Stimulated activated CD8-positive, alpha-beta memory T cell treated with anti-CD3 and anti-CD28 coated beads, Interleukin-7, amount 100 ng/mL, for 1 hour (primary cell): ENCODE results near the gene NPHP1.
"Not testable (repeated sequence)": the region's sequence is repeated elsewhere in the genome, so short reads cannot be mapped to it uniquely, and the experiment has no call there.

Experiments
- DNase-seq, 2 donors: peaks; one replicate each; pipeline ENCODE4 v3.0.0-alpha.2; 2020; ENCODE audit warnings: low read depth in 2 of 2

Gene NPHP1

GRCh38 chr2:110130757-110131156 is 74.1 kb downstream of the NPHP1 start:
- no peak for DNase-seq

DNA sequence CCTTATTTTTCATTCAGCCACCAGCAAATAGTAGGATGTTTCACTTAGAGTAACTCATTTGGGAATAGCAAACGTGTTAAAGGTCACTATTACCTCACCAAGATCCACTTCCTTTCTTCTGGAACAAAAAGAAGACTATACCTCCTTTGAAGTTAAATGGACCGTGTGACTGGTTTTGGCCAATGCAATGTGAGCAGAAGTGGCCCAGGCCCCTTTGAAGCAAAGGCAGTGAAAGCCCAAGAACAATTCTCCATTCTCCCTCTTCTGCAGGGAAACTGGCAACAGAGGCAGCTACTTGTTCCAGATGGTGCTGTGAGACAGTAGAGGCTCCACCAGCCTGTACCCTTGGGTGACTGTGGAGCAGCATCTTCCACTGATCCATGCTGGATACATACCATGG is 77.9 kb downstream of the NPHP1 start:
- no peak for DNase-seq

- no peak for DNase-seq
Measured at GRCh38 chr2:110126086-110126773, 78.6 kb downstream of the NPHP1 start.

GRCh38 chr2:110124939-110125691 is 79.7 kb downstream of the NPHP1 start:
- no peak for DNase-seq

- no peak for DNase-seq
Measured at GRCh38 chr2:110124038-110124825, 80.6 kb downstream of the NPHP1 start.

- no peak for DNase-seq
Measured at GRCh38 chr2:110121592-110121991, 83.2 kb downstream of the NPHP1 start.

- DNase-seq: no peak
Measured at GRCh38 chr2:110121052-110121334, 83.8 kb downstream of the NPHP1 start.

GRCh38 chr2:110120171-110121051 is 84.4 kb downstream of the NPHP1 start:
- DNase-seq: no peak

GRCh38 chr2:110116033-110116710 is 88.6 kb downstream of the NPHP1 start:
- DNase-seq: no peak

DNA sequence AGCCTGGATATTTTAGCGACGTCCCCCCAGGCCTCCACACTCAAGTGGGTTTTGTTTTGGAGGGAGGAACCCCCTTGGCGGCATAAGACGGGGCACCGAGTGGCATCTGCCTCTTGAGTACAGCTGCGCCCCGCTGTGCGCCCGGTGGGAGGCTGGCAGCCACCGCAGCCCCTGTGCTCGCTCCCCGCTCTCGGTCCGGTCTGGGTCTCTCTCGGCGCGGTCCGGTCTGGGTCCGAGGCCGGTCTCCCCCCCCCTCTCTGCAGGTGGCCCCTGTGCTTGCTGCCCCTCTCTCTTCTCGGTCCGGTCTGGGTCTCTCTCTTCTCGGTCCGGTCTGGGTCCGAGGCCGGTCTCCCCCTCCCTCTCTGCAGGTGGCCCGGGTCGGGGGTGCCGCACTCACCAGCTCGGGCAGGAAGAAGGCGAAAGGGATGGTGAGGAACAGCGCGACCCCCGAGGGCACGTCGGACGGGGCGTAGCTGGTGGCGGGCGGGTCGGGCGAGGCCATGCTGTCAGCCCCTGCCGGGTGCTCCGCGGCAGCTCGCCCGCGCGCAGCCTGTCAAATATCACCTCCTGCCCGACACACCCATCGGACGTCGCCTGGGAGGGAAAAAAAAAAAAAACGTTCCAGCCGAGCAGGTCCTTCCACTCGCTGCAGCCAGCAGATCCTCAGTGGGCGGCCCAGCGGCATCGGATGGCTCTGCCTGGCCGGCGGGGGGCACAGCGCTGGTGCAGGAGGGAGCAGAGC is 89.4 kb downstream of the NPHP1 start, which contains the start of gene MALL:
TSS of gene MALL (minus strand) at position 532 of the 742 bp plus-strand sequence. CDS start at position 502, 30 bp downstream.
- DNase-seq: no peak

DNA sequence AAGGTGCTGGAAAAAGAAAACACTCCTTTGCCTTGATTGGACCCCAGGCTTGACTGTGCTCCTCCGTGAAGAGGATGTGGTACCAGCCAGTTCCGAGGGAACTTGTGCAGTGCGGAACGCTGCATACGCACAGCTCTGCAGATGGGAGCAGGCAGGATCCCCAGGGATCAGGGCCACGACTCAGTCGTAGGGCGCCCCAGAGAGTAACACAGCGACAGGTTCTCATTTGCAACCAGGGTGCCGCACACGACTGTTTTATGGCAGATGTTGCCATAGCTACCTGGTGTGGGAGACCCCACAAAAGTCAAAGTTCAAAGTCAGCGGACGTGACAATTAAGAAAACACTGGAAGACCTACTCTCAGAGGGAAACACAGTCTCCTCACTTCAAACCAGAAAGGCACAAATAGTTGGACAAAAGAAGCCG is 90.0 kb downstream of the NPHP1 start:
- DNase-seq: no peak

- no peak for DNase-seq
Measured at GRCh38 chr2:110113961-110114591, 90.7 kb downstream of the NPHP1 start.

DNA sequence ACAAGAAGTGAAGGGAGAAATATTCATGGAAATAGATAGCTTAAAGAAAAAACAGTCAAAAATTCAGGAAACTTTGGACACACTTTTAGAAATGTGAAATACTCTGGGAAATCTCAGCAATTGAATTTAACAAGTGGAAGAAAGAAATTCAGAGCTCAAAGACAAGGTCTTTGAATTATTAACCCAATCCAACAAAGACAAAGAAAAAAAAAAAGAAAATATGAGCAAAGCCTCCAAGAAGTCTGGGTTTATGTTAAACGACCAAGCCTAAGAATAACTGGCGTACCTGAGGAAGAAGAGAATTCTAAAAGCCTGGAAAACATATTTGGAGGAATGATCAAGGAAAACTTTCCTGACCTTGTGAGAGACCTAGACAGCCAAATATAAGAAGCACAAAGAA is 96.5 kb downstream of the NPHP1 start:
- DNase-seq: not testable (repeated sequence)

DNA sequence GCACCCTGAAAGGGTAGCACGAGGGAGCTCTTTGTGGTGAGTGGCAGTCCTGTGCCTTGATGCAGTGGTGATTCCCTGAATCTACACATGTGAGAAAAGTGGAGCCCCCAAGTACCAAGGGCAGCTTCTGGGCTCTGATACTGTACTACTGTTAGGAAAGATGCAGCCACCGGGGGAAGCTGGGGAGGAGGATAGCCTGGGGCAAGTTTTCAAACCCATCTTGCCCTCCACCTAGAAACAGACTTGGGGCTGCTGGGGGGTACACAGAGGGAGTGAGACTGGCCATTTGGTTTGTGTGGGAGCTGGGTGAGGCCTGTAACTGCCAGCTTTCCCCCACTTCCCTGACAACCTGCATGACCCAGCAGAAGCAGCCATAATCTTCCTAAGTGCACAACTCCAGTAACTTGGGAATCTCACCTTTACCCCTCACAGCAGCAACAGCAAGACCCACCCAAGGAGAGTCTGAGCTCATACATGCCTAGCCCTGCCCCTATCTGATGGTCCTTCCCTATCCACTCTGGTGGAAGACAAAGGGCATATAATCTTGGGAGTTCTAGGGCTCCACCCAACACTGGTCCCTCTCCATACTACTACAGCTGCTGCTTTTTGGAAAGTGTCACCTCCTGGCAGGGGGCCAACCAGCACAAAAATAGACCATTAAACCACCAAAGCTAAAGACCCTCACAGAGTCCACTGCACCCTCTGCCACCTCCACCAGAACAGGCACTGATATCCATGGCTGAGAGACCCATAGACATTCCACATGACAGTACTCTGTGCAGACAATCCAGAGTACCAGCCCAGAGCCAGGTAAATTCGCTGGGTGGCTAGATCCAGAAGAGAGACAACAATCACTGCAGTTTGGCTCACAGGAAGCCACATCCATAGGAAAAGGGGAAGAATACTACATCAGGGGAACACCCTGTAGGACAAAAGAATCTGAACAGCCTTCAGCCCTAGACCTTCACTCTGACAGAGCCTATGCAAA is 97.4 kb downstream of the NPHP1 start:
- no peak for DNase-seq

DNA sequence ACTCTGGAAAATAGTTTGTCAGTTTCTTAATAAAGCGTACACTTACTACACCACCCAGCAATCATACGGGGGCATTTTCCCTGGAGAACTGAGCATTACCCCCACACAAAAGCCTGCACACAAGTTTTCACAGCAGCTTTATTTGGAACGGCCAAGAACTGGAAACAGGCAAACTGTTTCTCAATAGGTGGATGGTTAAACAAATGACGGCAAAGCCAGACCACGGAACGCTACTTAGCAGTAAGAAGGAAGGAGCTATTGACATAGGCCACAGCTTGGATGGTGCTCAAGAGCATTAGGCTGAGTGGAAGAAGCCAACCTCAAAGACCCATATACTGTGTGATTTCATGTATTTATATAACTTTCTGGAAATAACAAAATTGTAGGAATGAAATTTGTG is 98.2 kb downstream of the NPHP1 start:
- no peak for DNase-seq

DNA sequence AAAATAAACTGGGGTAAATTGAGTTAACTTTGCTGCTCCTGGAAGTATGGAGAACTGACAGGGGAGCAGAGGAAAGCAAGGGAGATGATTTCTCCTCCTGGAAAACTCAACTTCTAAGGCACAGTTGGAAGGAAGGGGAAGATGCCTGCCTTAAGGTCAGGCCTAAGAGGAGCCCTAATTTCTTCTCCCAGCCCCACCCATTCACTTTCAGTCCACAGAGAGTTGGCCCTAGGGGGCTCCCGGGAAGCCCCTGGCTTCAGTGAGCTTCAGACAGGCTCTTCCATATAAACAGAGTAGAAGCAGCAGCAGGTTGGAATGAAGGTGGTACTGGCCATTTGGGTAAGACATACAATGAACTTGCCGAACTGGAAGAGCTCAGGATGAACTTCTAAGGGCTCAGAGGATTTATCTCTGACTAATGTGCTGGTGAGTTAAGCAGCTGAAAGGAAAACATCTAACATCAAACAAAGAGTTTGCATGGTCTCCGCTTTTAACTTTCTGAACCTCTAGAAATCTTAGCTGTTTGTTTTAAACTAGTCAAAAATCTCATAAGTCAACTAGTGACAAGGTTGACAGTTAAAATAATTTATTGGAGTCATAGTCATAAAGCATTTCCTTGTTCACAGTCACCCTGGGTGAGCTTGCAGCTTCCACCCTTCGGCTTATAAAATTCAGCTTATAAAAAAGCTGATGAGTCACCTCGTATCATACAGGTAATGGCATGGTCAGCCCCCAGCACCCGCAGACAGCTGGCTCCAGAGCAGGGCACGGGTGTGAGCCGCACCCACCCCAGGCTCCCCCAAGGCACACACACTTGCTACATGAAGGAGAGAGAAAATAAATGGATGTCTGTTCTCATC is 99.0 kb downstream of the NPHP1 start:
- DNase-seq: no peak

GRCh38 chr2:110105183-110105582 is 99.6 kb downstream of the NPHP1 start:
- DNase-seq: no peak
